H1 (cell line): ENCODE measurements around the gene ERVW-1. TPM values are rescaled to one million over a fixed set of nuclear protein-coding genes. Genes with fewer than 3 reads are reported as not detected.

ENCODE experiments used
- CTCF ChIA-PET: fragments of 300-600 bp; sonication (Branson Sonifier 250); formaldehyde crosslinking; loops from one replicate; lab custom pipeline; 2021; ENCODE audit not compliant: partially characterized antibody; lab: Charles Lee
- POLR2A ChIA-PET: fragments of 300-600 bp; sonication (Branson Sonifier 250); formaldehyde crosslinking; loops from one replicate; lab custom pipeline; 2021; ENCODE audit warnings: inconsistent platforms; ENCODE audit not compliant: partially characterized antibody; lab: Charles Lee
- DNase-seq, 2 experiments: peaks; one replicate each; pipeline versions ENCODE4 v3.0.0 to v3.0.0-alpha.2; 2010 to 2022; ENCODE audit warnings: low spot score in 2 of 2, low read depth in 1 of 2, mixed read lengths in 1 of 2
- FAIRE-seq: peaks from 2 replicates; lab custom pipeline; 2011; peaks lifted over from hg19 to GRCh38; lab: Jason Lieb, UNC
- H2AFZ ChIP-seq: 2 replicates; pipeline ENCODE4 v1.8.1; 2012; ENCODE audit warnings: low read length, inconsistent platforms
- H2AK5ac ChIP-seq: 2 replicates; pipeline ENCODE4 v1.6.1; 2013; ENCODE audit warnings: low read depth, low read length
- H2BK120ac ChIP-seq: replicated peaks from 2 replicates; pipeline ENCODE3; 2013; ENCODE audit warnings: low read depth, low read length, inconsistent platforms
- H2BK12ac ChIP-seq: 2 replicates; pipeline ENCODE4 v1.6.1; 2013; ENCODE audit warnings: low read depth, low read length
- H2BK15ac ChIP-seq: 2 replicates; pipeline ENCODE4 v1.6.1; 2013; ENCODE audit warnings: low read length
- H2BK20ac ChIP-seq: 2 replicates; pipeline ENCODE4 v1.6.1; 2013; ENCODE audit warnings: low read length
- H2BK5ac ChIP-seq: 2 replicates; pipeline ENCODE4 v1.6.1; 2013; ENCODE audit warnings: low read depth, low read length
- H3K14ac ChIP-seq: 2 replicates; pipeline ENCODE4 v1.6.1; 2013; ENCODE audit warnings: inconsistent platforms; ENCODE audit not compliant: insufficient read length
- H3K18ac ChIP-seq: 2 replicates; pipeline ENCODE4 v1.6.1; 2013; ENCODE audit warnings: low read length; ENCODE audit errors: extremely low read depth
- H3K23ac ChIP-seq: 2 replicates; pipeline ENCODE4 v1.6.1; 2013; ENCODE audit warnings: inconsistent platforms; ENCODE audit not compliant: insufficient read length
- H3K23me2 ChIP-seq: 2 replicates; pipeline ENCODE4 v1.6.1; 2013; ENCODE audit warnings: low read depth, low read length
- H3K27ac ChIP-seq: 2 replicates; pipeline ENCODE4 v1.6.1; 2011; ENCODE audit warnings: low read depth, low read length, inconsistent platforms
- H3K27me3 ChIP-seq, 4 experiments: replicated peaks in 1 of 4; 1 replicate in 1 of 4; 2 replicates in 3 of 4; pipeline versions ENCODE4 v1.6.1 to v1.8.1; 2011 to 2013; ENCODE audit warnings: low read length in 3 of 4, mild to moderate bottlenecking in 3 of 4, inconsistent platforms in 2 of 4, mixed read lengths in 2 of 4, moderate library complexity in 1 of 4; ENCODE audit not compliant: control insufficient read depth in 3 of 4, insufficient read depth in 3 of 4; ENCODE audit errors: extremely low read depth in 1 of 4
- H3K36me3 ChIP-seq, 4 experiments: 2 replicates each; pipeline versions ENCODE4 v1.6.1 to v1.8.1; 2011 to 2013; ENCODE audit warnings: mild to moderate bottlenecking in 4 of 4, low read length in 3 of 4, moderate library complexity in 2 of 4, control low read depth in 1 of 4, inconsistent platforms in 1 of 4; ENCODE audit not compliant: insufficient read depth in 4 of 4, control insufficient read depth in 2 of 4
- H3K4ac ChIP-seq: replicated peaks from 2 replicates; pipeline ENCODE3; 2013; ENCODE audit warnings: low read length, low read depth, mixed read lengths, inconsistent platforms; ENCODE audit not compliant: insufficient read length
- H3K4me1 ChIP-seq, 4 experiments: replicated peaks in 1 of 4; 1 replicate in 1 of 4; 2 replicates in 3 of 4; pipeline versions ENCODE4 v1.6.1 to v1.8.1; 2011 to 2013; ENCODE audit warnings: low read length in 3 of 4, inconsistent platforms in 2 of 4, mixed read lengths in 1 of 4; ENCODE audit not compliant: insufficient read depth in 4 of 4, control insufficient read depth in 3 of 4
- H3K4me2 ChIP-seq, 2 experiments: 2 replicates each; pipeline versions ENCODE4 v1.6.1 to v1.8.1; 2011 to 2013; ENCODE audit warnings: low read depth in 2 of 2, low read length in 2 of 2, control low read depth in 1 of 2, inconsistent platforms in 1 of 2, mild to moderate bottlenecking in 1 of 2; ENCODE audit not compliant: insufficient read depth in 1 of 2
- H3K4me3 ChIP-seq, 4 experiments: fragments of 200-600, 300-600 bp in 1 of 4; sonication (generic), shearing (Covaris generic), sonication (Bioruptor Twin) in 1 of 4; 2 replicates each; pipeline versions ENCODE4 v1.5.1 to v1.8.1; 2011 to 2016; ENCODE audit warnings: low read length in 4 of 4, low read depth in 3 of 4, control low read depth in 2 of 4, inconsistent platforms in 2 of 4, mild to moderate bottlenecking in 2 of 4, mixed read lengths in 1 of 4, moderate library complexity in 1 of 4; ENCODE audit not compliant: insufficient read depth in 2 of 4; ENCODE audit errors: extremely low read depth in 1 of 4
- H3K56ac ChIP-seq: replicated peaks from 2 replicates; pipeline ENCODE3; 2013; ENCODE audit warnings: low read depth, mild to moderate bottlenecking, mixed read lengths, low read length, inconsistent platforms; ENCODE audit not compliant: insufficient read length
- H3K79me1 ChIP-seq: 2 replicates; pipeline ENCODE4 v1.6.1; 2013; ENCODE audit warnings: low read depth, low read length, control low read depth
- H3K79me2 ChIP-seq, 2 experiments: 2 replicates each; pipeline versions ENCODE4 v1.6.1 to v1.8.1; 2012 to 2013; ENCODE audit warnings: low read length in 2 of 2, mild to moderate bottlenecking in 2 of 2, inconsistent platforms in 1 of 2; ENCODE audit not compliant: insufficient read depth in 2 of 2, control insufficient read depth in 1 of 2
- H3K9ac ChIP-seq, 4 experiments: replicated peaks in 1 of 4; 1 replicate in 1 of 4; 2 replicates in 3 of 4; pipeline versions ENCODE4 v1.6.1 to v1.8.1; 2011 to 2013; ENCODE audit warnings: low read depth in 3 of 4, low read length in 3 of 4, control low read depth in 2 of 4, mild to moderate bottlenecking in 2 of 4, moderate library complexity in 2 of 4, inconsistent platforms in 1 of 4; ENCODE audit errors: extremely low read depth in 1 of 4
- H3K9me3 ChIP-seq, 2 experiments: 2 replicates each; pipeline versions ENCODE4 v1.6.1 to v1.8.1; 2012 to 2013; ENCODE audit warnings: mild to moderate bottlenecking in 2 of 2, moderate library complexity in 2 of 2, control low read depth in 1 of 2, inconsistent platforms in 1 of 2, low read depth in 1 of 2, low read length in 1 of 2, mixed read lengths in 1 of 2; ENCODE audit not compliant: insufficient read depth in 2 of 2
- H4K20me1 ChIP-seq, 2 experiments: replicated peaks in 1 of 2; 2 replicates each; pipeline versions ENCODE3 to v1.8.1; 2011 to 2013; ENCODE audit warnings: inconsistent platforms in 2 of 2, low read length in 2 of 2, mild to moderate bottlenecking in 1 of 2; ENCODE audit not compliant: insufficient read depth in 2 of 2, control insufficient read depth in 1 of 2
- H4K5ac ChIP-seq: 2 replicates; pipeline ENCODE4 v1.6.1; 2013; ENCODE audit warnings: low read length, low read depth, mixed read lengths, inconsistent platforms; ENCODE audit not compliant: insufficient read length
- H4K8ac ChIP-seq: 2 replicates; pipeline ENCODE4 v1.8.0; 2013; ENCODE audit warnings: mild to moderate bottlenecking, moderate library complexity, low read length, inconsistent platforms; ENCODE audit not compliant: insufficient read depth; ENCODE audit errors: extremely low read depth
- H4K91ac ChIP-seq: replicated peaks from 2 replicates; pipeline ENCODE3; 2013; ENCODE audit warnings: low read length, mixed read lengths, inconsistent platforms; ENCODE audit not compliant: insufficient read length
- ASH2L ChIP-seq: fragments of 200-600, 300-600 bp; sonication (generic); IDR thresholded peaks from one replicate; pipeline ENCODE4 v1.7.1; 2017; ENCODE audit warnings: low read length
- CBX8 ChIP-seq: fragments of 300-800, 300-1000 bp; sonication (generic); IDR thresholded peaks from 2 replicates; pipeline ENCODE4 v1.7.1; 2016; ENCODE audit warnings: low read depth, low read length, borderline replicate concordance
- EP300 ChIP-seq, 2 experiments: IDR thresholded peaks; 1 replicate in 1 of 2; 2 replicates in 1 of 2; pipeline ENCODE4 v1.6.1; 2011 to 2012; ENCODE audit warnings: low read depth in 2 of 2, low read length in 2 of 2, mild to moderate bottlenecking in 2 of 2, borderline replicate concordance in 1 of 2, inconsistent platforms in 1 of 2, moderate library complexity in 1 of 2
- RNF2 ChIP-seq: fragments of 200-900, 300-1000 bp; sonication (generic); IDR thresholded peaks from 2 replicates; pipeline ENCODE4 v1.7.1; 2016; ENCODE audit warnings: borderline replicate concordance, low read depth, mild to moderate bottlenecking, antibody characterized with exemption, low read length; ENCODE audit not compliant: poor library complexity, severe bottlenecking; ENCODE audit errors: missing control alignments
- WGBS, 2 experiments: shearing (Covaris generic) in 1 of 2; methylation state at CpG; one replicate each; pipeline versions ENCODE4 v1.1.6 to v1.1.7; 2013 to 2015; ENCODE audit warnings: low lambda C conversion rate in 2 of 2, mixed read lengths in 2 of 2, inconsistent platforms in 1 of 2, low coverage in 1 of 2, missing lambda C conversion rate in 1 of 2; ENCODE audit not compliant: insufficient replicate concordance in 2 of 2, insufficient coverage in 1 of 2, insufficient read length in 1 of 2; ENCODE audit errors: extremely low coverage in 1 of 2, missing lambda C conversion rate in 1 of 2; 5-methylcytosine and 5-hydroxymethylcytosine counted together
- polyA plus RNA-seq, 7 experiments: library from polyadenylated mRNA; depleted of rRNA in 3 of 7; stranded (reverse) in 5 of 7; unstranded in 2 of 7; fragments of >200 nt in 5 of 7; fragments of 200-250 nt in 2 of 7; gene quantifications; 1 replicate in 5 of 7; 2 replicates in 1 of 7; 4 replicates in 1 of 7; pipeline versions ENCODE4 v1.2.1 to v1.2.3, GENCODE V29; 2011 to 2013; ENCODE audit warnings: missing spikeins in 2 of 7, mixed read lengths in 2 of 7
- total RNA-seq: library from RNA; stranded (reverse); fragmentation: NEBNext Ultra II Directional; extraction: Animal tissue kit (Norgen Biotek cat#: 25700); gene quantifications from 2 replicates; pipeline ENCODE4 v1.2.1, GENCODE V29; 2021

Gene ERVW-1
- total and polyA plus RNA-seq, 2 of the 8 experiments (the other 6 are each of a cell fraction or from before 2014, with no cell fraction given) = 0.08 TPM; not detected in 1

DNA sequence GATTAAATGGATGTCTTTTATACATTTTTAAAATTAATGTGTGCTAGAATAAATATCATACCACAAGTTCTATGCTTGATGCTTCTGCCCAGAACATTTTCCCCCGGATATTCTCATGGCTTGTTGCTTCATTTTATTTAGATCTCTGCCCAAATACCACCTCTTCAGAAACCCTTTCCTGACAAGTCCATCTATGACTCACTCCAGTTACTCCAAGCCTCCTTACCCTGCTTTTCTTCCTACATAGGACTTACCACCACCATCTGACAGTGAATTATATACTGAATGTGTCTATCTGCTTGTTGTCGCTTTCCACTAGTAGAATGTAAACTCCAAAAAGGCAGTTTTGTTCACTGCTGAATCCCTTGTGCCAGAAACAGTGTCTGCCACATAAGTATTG lies 19.1 kb upstream of the ERVW-1 start:
- peaks cover 2% of the 10 kb centered on the region in 2 experiments for H4K20me1 ChIP-seq
- no peak overlapping the region for H2BK5ac ChIP-seq
- no peak overlapping the region for H2AFZ ChIP-seq
- H3K23me2 ChIP-seq = no peaks in the 10 kb centered on the region
- H3K18ac ChIP-seq = no peak overlapping the region
- DNase-seq (no peak), FAIRE-seq (no peak)
- no peaks in the 10 kb centered on the region for H3K9me3 ChIP-seq
- ChIA-PET POLR2A (no interaction called here), CTCF (no interaction called here)
- H2BK15ac ChIP-seq = no peak overlapping the region
- H4K5ac ChIP-seq = no peak overlapping the region
- H3K79me1 ChIP-seq = no peaks in the 10 kb centered on the region
- H2BK20ac ChIP-seq = no peak overlapping the region
- H4K8ac ChIP-seq = no peak overlapping the region
- no peaks in the 10 kb centered on the region for H3K27me3 ChIP-seq
- H3K27ac ChIP-seq = no peak overlapping the region
- H2BK12ac ChIP-seq = no peak overlapping the region
- no peak overlapping the region for H3K4ac ChIP-seq
- no peak overlapping the region for H3K14ac ChIP-seq
- H2AK5ac ChIP-seq = no peak overlapping the region
- no peak overlapping the region for H4K91ac ChIP-seq
- H3K4me2 ChIP-seq = no peak overlapping the region
- H3K4me1 ChIP-seq = no peaks in the 10 kb centered on the region
- H3K36me3 ChIP-seq = peaks cover 5 to 63% (median 31%) of the 10 kb centered on the region in 4 experiments; a peak in 7 of 8 replicates
- H3K79me2 ChIP-seq = no peaks in the 10 kb centered on the region
- no peak overlapping the region for H2BK120ac ChIP-seq
- 94% methylated on average over 2 of the region's 2 CpGs; no CpG with 5 or more reads in 1 of the 2 experiments for WGBS, 2 experiments
- H3K56ac ChIP-seq = peak overlapping the region; percentile 59
- H3K4me3 ChIP-seq = no peak overlapping the region
- no peak overlapping the region for H3K9ac ChIP-seq
- no peak overlapping the region for H3K23ac ChIP-seq
- TF ChIP-seq CBX8 (no peak), RNF2 (no peak), ASH2L (no peak), EP300 (IDR thresholded peaks at IDR 0.05; ENCODE audit: borderline replicate concordance in 1 of 2, low read depth in 2 of 2, low read length in 2 of 2) (no peak)
